AML-193 (cell line): ENCODE measurements around the gene LZTR1.

Experiments used
- DNase-seq, 2 experiments: peaks; one replicate each; lab custom pipeline; 2025; lab: John Stamatoyannopoulos, UW

The LZTR1 gene

DNA sequence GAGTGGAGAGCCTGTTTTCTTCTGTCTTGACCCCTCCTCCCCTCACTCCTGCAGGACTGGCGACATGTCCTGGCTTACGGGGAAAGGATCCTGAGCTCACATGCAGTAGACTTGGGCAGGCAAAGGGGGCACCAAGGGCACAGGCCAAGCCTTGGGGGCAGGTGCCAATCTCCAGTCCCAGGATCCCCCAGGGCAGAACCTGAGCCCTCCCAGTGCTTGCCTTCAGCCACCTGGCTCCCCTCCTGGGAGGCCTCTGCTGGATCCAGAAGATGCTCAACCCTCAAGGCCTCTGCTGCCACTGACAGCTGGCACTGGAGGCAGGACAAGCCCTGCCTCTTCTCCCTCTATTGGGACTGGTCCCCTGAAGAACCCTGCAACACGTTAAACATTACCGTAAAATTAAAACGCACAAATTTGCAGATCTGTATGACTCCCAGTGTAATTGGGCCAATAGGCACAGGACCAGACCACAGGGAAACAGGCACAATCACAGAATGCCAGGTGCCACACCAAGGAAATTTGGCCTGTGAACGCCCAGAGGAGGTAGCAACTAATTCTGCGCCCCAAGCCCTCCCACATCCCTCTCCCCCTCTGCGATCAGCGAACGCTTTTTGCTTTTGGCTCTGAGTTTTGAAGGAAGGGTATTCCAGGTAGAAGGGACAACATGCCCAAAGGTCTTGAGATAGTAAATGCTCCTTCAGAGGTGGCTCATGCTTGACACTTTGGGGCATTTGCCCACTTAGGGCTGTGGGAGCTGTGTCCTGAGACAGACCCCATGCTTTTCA is 967 bp upstream of the LZTR1 start:
- DNase-seq, result no peak

GRCh38 chr22:20982563-20982882 is 426 bp downstream of the LZTR1 start:
- DNase-seq, result no peak

- no peak for DNase-seq
Observed at GRCh38 chr22:20983081-20983771, 1.1 kb downstream of the LZTR1 start.

DNA sequence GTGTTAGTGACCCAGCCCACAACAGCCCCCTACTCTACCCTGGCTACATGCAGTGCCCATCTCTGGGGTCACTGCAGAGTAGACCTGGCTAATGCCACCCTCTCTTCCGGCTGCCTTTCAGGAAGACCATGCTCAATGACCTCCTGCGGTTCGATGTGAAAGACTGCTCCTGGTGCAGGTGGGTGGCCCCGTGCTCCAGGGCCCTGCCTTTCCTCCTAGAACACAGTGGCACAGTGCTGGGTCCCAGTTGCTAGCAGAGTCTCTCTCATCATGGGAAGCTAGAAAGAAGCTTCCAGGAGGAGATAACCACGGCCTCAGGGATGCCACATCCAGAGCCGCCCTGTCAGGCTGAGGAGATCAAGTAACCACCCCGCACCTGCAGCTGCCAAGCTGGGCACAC is 3.6 kb downstream of the LZTR1 start:
- DNase-seq, result no peak

- no peak for DNase-seq
Observed at GRCh38 chr22:20986365-20986764, 4.3 kb downstream of the LZTR1 start.

GRCh38 chr22:20987375-20987774 is 5.3 kb downstream of the LZTR1 start:
- DNase-seq, result no peak

- DNase-seq, result no peak
Observed at GRCh38 chr22:20988573-20989322, 6.7 kb downstream of the LZTR1 start.

DNA sequence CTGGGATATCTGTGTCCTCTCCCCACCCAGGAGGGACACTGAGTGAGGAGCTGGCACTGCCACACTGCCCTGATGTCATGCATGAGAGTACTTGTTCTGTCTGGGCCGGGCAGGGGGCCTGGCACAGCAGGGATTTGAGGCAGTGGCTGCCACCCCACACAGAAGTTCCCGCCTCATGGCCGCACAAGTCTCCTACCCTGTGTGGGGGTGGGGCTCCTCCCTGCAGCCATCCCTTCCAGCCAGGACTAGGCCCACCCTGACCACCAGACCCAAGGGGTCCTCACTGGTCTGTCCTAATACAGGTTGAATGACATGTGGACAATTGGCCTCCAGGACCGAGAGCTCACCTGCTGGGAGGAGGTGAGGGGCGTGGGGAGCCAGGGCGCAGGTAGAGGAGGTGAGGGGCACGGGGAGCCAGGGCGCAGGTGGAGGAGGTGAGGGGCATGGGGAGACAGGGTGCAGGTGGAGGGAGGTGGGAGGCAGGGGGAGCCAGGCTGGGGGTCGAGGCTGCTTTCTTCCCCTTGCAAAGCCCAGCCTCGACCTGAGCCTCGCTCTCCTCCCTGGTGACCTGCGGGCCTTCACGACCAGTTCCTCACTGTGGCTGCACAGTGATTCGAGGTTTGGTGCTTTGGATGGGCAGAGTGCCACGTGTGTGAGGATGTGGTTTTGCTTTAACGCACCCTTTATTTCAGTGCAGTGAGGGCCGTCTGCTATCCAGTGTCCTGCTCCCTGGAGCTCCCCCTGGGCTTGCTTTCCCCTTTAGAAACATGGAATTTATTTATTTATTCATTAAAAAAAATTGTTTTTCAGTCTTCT is 7.4 kb downstream of the LZTR1 start:
- DNase-seq, result no peak

GRCh38 chr22:20990184-20991180 is 8.4 kb downstream of the LZTR1 start:
- no peak for DNase-seq

GRCh38 chr22:20991252-20992055 is 9.4 kb downstream of the LZTR1 start:
- no peak for DNase-seq

GRCh38 chr22:20992056-20992442 is 10.0 kb downstream of the LZTR1 start:
- no peak for DNase-seq

GRCh38 chr22:20992456-20993303 is 10.6 kb downstream of the LZTR1 start:
- DNase-seq, result no peak

DNA sequence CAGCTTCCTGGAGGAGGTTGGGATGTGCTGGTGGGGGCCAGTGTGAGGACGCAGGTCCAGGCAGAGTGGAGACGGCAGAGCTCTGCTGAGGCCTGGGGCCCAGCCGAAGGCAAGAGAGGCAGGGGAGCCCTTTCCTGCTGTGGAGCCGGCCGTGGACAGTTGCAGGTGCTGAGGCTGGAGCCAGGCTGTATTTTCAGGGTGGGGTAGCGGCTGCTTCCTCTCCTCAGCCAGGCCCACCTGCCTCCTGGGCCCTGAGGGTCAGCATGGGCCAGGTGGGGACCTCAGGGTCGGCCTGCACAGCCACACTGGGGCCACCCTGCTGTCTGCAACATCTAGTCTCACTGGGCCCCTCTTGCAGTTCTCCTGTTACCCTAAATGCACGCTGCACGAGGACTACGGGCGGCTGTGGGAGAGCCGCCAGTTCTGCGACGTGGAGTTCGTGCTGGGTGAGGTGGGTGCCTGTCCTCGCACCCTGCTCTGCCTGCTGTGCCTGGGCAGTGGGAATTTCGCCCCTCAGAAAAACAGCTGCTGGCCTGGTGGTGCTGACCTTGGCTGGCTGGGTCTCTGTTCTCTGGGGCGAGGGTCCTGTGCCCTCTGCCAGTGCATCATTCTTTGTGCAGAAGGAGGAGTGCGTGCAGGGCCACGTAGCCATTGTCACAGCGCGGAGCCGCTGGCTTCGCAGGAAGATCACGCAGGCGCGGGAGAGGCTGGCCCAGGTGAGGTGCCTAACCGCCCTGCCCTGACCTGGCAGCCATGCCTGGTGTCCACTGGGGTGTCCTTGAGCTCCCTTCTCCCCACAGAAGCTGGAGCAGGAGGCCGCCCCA is 11.4 kb downstream of the LZTR1 start:
- DNase-seq, result no peak

DNA sequence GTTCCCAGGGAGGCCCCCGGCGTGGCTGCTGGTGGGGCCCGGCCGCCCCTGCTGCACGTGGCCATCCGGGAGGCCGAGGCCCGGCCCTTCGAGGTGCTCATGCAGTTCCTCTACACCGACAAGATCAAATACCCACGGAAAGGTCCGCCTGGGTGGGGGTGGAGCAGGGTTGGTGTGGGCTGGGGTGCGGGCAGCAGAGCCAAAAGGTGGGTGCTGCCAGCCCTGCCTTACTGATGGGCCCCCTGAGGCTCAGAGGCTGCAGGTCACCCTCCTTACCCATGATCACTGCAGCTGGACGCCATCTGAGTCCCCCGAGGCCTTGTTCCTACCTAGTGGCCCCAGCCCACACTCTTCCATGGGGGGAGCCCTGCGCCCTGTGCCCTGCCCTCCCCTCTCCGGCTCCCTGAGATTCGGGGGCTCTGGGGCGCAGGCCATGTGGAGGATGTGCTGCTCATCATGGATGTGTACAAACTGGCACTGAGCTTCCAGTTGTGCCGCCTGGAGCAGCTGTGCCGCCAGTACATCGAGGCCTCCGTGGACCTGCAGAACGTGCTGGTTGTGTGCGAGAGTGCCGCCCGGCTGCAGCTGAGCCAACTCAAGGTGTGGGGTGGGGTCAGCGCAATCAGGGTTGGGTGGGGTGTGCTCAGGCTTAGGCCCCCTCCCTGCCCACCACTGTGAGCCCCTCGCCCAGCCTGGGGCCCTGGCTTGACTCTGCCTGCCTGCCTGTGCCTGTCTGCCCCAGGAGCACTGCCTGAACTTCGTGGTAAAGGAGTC is 12.2 kb downstream of the LZTR1 start:
- DNase-seq, result no peak

DNA sequence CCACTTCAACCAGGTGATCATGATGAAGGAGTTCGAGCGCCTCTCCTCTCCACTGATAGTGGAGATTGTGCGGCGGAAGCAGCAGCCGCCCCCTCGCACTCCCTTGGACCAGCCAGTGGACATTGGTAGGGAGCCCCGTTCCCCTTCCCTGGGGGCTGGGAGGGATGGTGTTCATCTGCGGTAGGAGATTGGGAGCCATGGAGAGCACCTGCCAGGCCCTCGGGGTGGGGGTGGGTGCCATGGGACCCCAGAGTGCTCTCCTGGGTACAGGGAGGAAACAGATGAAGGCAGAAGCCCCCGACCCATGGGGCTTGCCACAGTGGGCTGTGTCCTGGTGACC is 12.8 kb downstream of the LZTR1 start:
- DNase-seq, result no peak

- no peak for DNase-seq
Observed at GRCh38 chr22:20995329-20996030, 13.4 kb downstream of the LZTR1 start.

DNA sequence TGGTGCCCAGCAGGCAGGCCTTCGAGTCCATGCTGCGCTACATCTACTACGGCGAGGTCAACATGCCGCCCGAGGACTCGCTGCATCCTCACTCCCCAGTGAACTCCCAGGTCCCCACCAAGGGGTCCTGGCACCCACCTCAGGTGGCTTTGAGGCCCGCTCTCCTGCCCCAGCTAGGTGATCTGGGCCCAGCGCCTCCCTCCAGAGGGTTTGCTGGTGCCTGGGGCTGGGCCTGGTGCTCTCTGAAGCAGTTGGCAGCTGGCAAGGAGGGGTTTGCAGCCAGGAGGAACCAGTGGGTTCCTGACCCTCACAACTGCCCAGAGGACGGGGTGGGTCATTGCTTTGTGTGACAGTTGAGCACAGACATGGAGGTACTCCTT is 13.9 kb downstream of the LZTR1 start:
- no peak for DNase-seq
